HG03039 (cell line): Measurements from ENCODE around the gene AFAP1.

ENCODE experiments used
- ATAC-seq: cut with Tn5 transposase; IDR thresholded peaks from one replicate; pipeline ENCODE4 v1.9.1; 2021; ENCODE audit warnings: mild to moderate bottlenecking, moderate library complexity; ENCODE audit not compliant: unreplicated experiment

The AFAP1 gene

DNA sequence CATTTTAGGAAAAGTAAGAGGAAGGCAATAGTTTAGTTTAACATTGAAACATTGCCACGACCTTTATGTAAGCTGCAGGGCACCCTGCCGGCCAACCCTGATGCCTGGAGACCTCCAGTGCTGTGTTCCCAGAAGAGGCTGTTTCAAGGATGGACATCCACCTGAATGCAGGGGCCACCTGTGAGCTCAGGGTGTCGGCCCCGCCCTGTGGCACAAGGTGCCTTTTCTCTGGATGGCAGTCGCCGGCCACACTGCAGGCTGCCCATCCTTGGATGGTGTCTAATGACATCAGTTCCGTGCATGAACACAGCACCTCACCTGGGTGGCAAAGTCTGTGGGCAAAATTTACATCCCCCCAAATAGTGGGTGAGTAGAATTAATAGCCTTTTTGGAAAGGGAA, 180.0 kb downstream of the AFAP1 start:
- no peak for ATAC-seq

GRCh38 chr4:7759216-7759615, 180.4 kb downstream of the AFAP1 start:
- ATAC-seq: no peak

GRCh38 chr4:7758476-7758875, 181.2 kb downstream of the AFAP1 start:
- ATAC-seq: no peak

DNA sequence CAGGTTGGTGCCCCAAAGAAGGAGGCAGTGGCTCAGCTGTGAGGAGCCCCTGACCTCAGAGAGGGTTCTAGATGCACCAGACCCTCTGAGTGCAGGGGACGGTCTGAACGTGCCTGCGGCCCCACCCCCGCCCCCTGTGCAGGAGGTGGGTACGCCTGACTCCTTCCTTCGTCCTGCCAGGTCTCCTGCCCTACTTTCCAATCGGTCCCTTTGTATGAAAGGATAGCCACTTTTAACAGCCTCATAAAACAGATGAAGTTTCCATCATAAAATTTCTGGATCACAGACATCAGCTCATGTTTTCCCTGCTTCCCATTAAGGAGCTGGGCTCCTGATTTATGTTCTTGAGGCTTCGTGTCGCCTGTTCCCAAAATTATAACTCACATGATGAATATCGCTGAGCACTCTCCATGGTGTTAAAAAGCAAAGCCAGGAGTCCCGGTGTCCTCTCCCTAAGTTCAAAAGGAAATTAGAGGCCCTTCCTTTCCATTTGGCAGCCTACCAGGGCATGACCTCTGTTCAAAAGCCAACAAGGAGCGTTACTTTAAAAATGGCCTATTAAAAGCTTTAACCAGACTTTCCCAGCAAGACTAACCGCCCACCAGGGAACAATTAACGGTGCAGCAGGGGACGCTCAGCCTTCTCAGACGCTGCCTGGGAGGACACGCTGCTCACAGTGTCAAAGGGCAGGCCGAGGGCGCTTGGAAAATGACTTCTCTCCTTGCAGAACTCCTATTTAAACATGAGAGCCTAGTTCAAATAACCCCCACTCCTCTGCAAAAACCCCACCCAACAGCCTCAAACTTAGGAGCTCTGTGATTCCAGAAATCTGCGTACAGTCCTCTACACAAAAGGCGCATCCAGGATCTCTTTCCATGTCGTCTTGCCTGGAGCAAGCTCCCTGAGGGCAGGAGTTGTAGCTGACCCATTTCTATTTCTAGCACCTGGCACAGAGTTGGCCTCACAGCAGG, 181.9 kb downstream of the AFAP1 start:
- no peak for ATAC-seq

- no peak for ATAC-seq
These were observed 182.9 kb downstream of the AFAP1 start for GRCh38 chr4:7756561-7757355.

DNA sequence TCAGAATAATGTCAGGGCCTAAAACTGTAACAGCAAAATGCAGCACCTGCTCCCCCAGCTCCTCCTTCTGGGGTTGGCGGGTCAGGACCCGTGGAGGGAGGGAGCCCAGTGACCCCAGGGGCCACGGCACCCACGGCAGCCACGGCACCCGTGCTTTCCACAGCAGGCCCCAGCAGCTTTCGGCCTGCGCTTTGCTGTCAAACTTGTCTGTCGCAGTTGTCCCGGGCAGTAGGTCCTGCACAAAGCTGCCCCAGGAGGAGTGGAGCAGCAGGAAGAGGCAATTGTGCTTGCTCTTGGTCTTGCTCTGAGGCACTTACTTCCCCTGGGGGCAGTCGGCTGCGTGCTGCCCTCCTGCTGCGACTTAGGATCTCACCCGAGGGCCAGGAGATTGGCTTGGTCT, 183.6 kb downstream of the AFAP1 start:
- ATAC-seq: no peak

- no peak for ATAC-seq
These were observed 184.1 kb downstream of the AFAP1 start for GRCh38 chr4:7755561-7755960.

GRCh38 chr4:7754565-7755262, 184.9 kb downstream of the AFAP1 start:
- ATAC-seq: no peak

DNA sequence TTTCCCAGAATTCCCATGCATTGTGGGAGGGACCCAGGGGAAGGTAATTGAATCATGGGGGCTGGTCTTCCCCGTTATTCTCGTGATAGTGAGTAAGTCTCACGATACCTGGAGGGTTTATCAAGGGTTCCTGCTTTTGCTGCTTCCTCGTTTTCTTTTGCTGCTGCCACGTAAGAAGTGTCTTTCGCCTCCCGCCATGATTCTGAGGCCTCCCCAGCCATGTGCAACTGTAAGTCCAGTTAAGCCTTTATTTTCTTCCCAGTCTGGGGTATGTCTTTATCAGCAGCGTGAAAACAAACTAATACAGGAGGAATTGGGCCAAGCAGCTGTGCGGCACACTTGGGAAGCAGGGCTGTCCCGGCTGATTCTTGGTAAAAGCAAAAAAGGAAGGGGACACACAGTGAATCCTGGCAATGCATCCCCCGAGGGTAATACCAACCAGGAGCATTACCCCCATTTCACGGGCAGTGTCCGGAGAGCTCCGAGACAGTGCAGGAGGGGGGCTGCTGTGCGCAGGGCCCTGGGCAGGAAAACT, 185.7 kb downstream of the AFAP1 start:
- ATAC-seq: no peak

GRCh38 chr4:7753271-7753670, 186.4 kb downstream of the AFAP1 start:
- ATAC-seq: no peak

DNA sequence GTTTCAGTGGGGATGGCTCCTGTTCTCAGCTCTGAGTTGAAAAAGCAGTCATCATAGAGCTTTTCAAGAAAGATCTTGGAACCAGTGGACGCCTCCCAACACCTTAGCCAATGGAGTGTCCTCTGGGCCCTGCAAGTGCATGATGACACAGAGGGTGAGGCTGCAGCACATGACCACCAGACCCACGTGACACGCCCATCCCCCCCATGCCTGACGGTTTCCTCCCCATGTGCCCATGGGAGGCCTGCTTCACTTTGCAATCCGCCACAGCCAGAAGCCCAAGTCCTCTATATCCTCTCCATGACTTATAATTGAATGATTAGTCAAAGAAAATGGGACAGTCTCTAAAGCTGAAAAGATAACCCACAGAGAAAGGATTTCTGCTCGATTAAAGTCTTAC, 187.0 kb downstream of the AFAP1 start:
- ATAC-seq: no peak

GRCh38 chr4:7750972-7751371, 188.7 kb downstream of the AFAP1 start:
- ATAC-seq: no peak

DNA sequence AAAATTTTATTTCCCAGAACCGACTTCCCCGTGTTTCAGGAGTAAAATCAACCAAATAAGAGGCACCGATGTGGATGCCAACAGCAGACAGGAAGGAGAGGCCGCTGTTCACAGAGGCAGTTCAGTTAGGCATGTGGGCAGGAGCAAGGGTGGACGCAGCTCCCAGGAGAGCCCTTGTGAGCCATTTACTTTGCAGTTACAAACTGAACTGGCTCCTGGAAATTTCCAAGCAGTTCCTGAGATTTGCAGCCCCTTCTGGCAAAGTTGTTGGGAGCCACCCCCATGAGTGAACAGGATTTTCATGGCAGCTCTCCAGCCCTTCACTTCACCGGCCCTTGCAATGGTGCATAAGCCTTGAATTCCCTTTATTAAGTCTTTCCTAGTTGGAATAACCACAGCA, 189.1 kb downstream of the AFAP1 start:
- ATAC-seq: no peak

- ATAC-seq: no peak
These were observed 192.1 kb downstream of the AFAP1 start for GRCh38 chr4:7747566-7747965.

DNA sequence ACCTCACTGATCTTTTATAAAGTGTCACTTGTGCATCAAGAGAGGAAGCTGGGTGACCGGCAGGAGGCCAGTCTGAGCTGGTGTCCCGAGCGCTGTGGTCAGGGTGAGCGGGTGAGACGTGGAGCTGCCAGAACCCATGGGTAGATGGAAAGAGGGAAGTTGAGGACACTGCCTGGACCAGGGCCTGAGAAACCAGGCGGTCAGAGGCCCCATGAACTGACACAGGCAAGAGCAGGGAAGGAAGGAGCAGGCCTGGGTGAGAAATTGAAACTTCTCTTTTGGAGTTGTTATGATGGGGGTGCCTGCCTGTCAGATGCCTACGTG, 192.6 kb downstream of the AFAP1 start:
- ATAC-seq: no peak

- no peak for ATAC-seq
These were observed 193.2 kb downstream of the AFAP1 start for GRCh38 chr4:7746351-7747061.

GRCh38 chr4:7745301-7745885, 194.3 kb downstream of the AFAP1 start:
- no peak for ATAC-seq

- no peak for ATAC-seq
These were observed 195.4 kb downstream of the AFAP1 start for GRCh38 chr4:7744142-7744804.

DNA sequence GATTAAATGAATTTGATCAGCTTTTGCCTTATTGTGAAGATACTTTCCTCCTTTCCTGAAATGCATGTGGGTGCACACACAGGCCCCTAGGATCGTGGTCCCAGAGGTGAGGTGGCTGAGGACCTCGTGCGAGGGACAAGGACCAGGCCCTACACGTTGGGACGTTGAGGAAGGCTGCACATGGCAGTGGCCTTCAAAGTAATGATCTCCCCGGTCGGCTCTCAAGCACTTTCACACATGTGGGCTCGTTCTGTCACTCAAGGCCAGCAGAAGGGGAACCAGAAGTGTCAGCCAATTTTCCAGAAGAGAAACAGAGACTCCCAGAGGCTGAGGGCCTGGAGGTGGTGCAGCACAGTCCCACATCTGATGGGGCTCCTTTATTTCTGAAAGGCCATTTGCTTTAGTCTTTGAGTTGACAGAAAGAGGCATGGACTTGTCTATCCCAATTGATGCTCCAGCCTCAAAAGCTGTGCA, 196.8 kb downstream of the AFAP1 start:
- no peak for ATAC-seq
